ENCODE measurements around the gene BSND.

GRCh38 chr1:54987919-54988705 lies 10.6 kb upstream of the BSND start:
- TF ChIP-seq POLR2AphosphoS5 (IDR thresholded peaks at IDR 0.05) (no peak), CTCF (IDR thresholded peaks at IDR 0.05) (no peak), EP300 (IDR thresholded peaks at IDR 0.05) (no peak)
